PFSK-1 (cell line): ENCODE data around the gene EME1.

ENCODE experiments used
- FOXP2 ChIP-seq: optimal IDR thresholded peaks from 2 replicates; pipeline ENCODE3; 2011; ENCODE audit warnings: borderline replicate concordance, control low read depth, inconsistent platforms; ENCODE audit not compliant: insufficient read depth; ENCODE audit errors: extremely low read length, extremely low read depth
- POLR2AphosphoS5 ChIP-seq: IDR thresholded peaks from 2 replicates; pipeline ENCODE4 v1.6.1; 2012; ENCODE audit warnings: low read depth, mild to moderate bottlenecking, control low read depth, low read length, moderate library complexity
- REST ChIP-seq, 2 experiments: IDR thresholded peaks; 2 replicates each; pipeline versions ENCODE4 v1.6.1 to v1.8.0; 2011 to 2012; ENCODE audit warnings: low read depth in 2 of 2, low read length in 2 of 2, control low read depth in 1 of 2, inconsistent platforms in 1 of 2, mild to moderate bottlenecking in 1 of 2, moderate library complexity in 1 of 2; ENCODE audit not compliant: insufficient read depth in 1 of 2
- SIN3A ChIP-seq: IDR thresholded peaks from 2 replicates; pipeline ENCODE4 v1.6.1; 2012; ENCODE audit warnings: mild to moderate bottlenecking, low read length, moderate library complexity, borderline replicate concordance; ENCODE audit not compliant: insufficient read depth
- TAF1 ChIP-seq: IDR thresholded peaks from 2 replicates; pipeline ENCODE4 v1.6.1; 2012; ENCODE audit warnings: low read length, control low read depth, borderline replicate concordance; ENCODE audit not compliant: insufficient read depth

Gene EME1

GRCh38 chr17:50339381-50339780, 33.6 kb upstream of the EME1 start:
- TF ChIP-seq TAF1 (no peak), SIN3A (no peak), FOXP2 (no peak), POLR2AphosphoS5 (no peak), REST (IDR thresholded peaks at IDR 0.05; ENCODE audit: insufficient read depth in 1 of 2, low read depth in 2 of 2, low read length in 2 of 2) (no peak)

DNA sequence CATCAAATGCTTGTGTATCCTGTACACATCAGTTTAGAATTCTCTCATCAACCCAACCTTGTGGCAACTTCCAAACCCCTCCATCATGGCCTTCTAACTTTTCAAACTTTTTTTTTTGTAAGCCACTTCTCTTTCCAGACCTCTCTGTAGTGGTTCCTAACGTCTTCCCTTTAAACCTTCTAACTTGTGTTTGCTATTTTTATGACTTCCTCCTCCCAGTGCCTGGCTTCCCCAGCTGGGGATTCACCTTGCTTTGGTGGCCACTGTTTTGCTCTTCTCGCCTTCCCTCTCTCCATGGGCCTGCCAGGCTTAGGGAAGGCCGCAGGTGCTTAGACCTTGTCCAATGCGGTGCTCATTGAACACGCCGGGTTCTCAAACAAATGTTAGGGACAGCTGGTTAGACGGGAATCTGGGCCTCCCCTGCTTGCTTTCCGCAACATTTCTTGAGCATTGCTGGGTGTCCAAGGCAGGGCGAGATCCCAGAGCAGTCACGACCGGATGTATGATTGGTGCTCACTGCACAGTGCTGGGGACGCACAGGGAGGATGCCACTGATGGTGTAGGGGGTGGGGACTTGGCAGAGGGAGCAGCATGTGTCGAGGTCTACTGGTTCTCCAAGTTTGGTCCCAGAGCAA, 28.2 kb upstream of the EME1 start:
- no peak for TF ChIP-seq REST (IDR thresholded peaks at IDR 0.05; ENCODE audit: insufficient read depth in 1 of 2, low read depth in 2 of 2, low read length in 2 of 2)

GRCh38 chr17:50345432-50346312, 27.4 kb upstream of the EME1 start, which contains the start of gene XYLT2:
Gene XYLT2, plus strand, starts transcription at chr17:50346126. Its CDS starts 15 bp downstream, at chr17:50346141.
- TF ChIP-seq REST (IDR thresholded peaks at IDR 0.05; ENCODE audit: insufficient read depth in 1 of 2, low read depth in 2 of 2, low read length in 2 of 2): peak in 1 of 2 experiments; percentile 35; a peak in 1 of 4 replicates
- peak; percentile 76 for TF ChIP-seq POLR2AphosphoS5
- peak; percentile 81; the same call in 1 of the 2 replicates for TF ChIP-seq TAF1
- no peak for TF ChIP-seq SIN3A
- TF ChIP-seq FOXP2: peak; percentile 38

GRCh38 chr17:50346313-50347116, 26.5 kb upstream of the EME1 start:
- TF ChIP-seq TAF1 (0 out of 2 replicates have a peak, but pooled peaks have one; percentile 42), POLR2AphosphoS5 (no peak)

DNA sequence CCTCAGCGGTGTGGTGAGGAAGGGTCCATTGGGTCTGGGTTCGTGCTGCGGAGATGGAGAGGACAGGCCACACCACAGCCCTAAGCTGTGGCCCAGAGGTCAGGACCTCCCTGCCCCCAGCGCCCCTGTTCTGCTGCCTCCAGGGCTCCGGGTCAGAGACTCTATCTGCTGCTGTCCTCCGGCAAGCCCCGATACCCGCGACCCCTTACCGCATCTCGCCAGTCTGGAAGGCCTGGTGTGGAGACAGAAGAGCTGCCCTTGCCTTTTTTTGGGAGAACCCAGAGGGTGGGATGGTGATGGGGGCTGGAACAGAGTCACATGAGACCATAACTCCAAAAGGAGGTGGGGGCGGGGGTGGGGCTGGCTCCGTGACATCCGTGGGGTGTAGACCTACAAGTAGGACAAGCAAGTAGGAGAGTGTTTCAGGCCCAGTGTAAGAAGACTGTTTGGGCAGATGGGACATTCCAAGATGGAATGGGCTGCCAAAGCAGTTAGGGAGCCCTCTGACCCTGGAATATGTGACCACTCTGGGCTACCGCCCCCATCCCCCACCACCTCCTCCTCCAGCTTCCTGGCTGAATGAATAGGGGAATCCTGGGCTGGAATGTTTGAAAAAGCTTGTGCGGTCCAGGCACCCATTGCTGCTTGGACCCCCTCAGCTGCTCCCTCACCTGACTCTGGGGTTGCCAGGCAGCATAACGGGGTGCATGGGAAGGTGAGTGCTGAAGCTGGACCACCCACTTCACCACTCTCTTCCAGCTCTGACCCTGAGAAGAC, 25.7 kb upstream of the EME1 start:
- TF ChIP-seq SIN3A: no peak
- TF ChIP-seq TAF1: no peak
- TF ChIP-seq FOXP2: no peak
- TF ChIP-seq POLR2AphosphoS5: no peak
- no peak for TF ChIP-seq REST (IDR thresholded peaks at IDR 0.05; ENCODE audit: insufficient read depth in 1 of 2, low read depth in 2 of 2, low read length in 2 of 2)
